Caco-2 (cell line): Measurements from ENCODE around the gene SEPTIN7. TPM values are rescaled to one million over a fixed set of nuclear protein-coding genes. Genes with fewer than 3 reads are reported as not detected.

Experiments
- BruUV-seq: library from RNA; stranded (reverse); fragments of 400-500 nt; replicated peaks from 2 replicates; lab custom pipeline; 2021; lab: Mats Ljungman, UMichigan
- CTCF ChIA-PET: fragments of 300-600 bp; sonication (Branson Sonifier 250); formaldehyde crosslinking; loops from one replicate; lab custom pipeline; 2022; ENCODE audit warnings: antibody characterized with exemption; lab: Charles Lee
- POLR2A ChIA-PET: fragments of 300-600 bp; sonication (Branson Sonifier 250); formaldehyde crosslinking; loops from one replicate; lab custom pipeline; 2022; ENCODE audit warnings: antibody characterized with exemption; lab: Charles Lee
- DNase-seq, 2 experiments: peaks; one replicate each; pipeline versions ENCODE4 v3.0.0 to v3.0.0-alpha.2; 2020 to 2022
- H3K27me3 ChIP-seq: replicated peaks from 2 replicates; pipeline ENCODE4 v1.6.0; 2011; ENCODE audit warnings: low read length; ENCODE audit not compliant: control insufficient read depth, insufficient read depth
- H3K36me3 ChIP-seq: 2 replicates; pipeline ENCODE4 v1.5.1; 2011; ENCODE audit warnings: low read length; ENCODE audit not compliant: control insufficient read depth, insufficient read depth
- H3K4me1 ChIP-seq: fragments of 250-450 bp; sonication (Bioruptor Pico); 2 replicates; pipeline ENCODE4 v1.5.1; 2020; ENCODE audit warnings: mild to moderate bottlenecking
- H3K4me3 ChIP-seq: 2 replicates; pipeline ENCODE4 v1.5.1; 2011; ENCODE audit warnings: low read depth, mild to moderate bottlenecking, control low read depth, low read length
- H3K9me3 ChIP-seq: fragments of 250-450 bp; sonication (Bioruptor Pico); 2 replicates; pipeline ENCODE4 v1.5.1; 2020; ENCODE audit warnings: mild to moderate bottlenecking, moderate library complexity
- H3K27ac Mint-ChIP-seq: one replicate; pipeline ENCODE4 v1.8.0; 2022; ENCODE audit warnings: mixed read lengths; ENCODE audit not compliant: unreplicated experiment
- H3K27me3 Mint-ChIP-seq: one replicate; pipeline ENCODE4 v1.8.0; 2022; ENCODE audit warnings: mixed read lengths; ENCODE audit not compliant: insufficient read depth, unreplicated experiment
- H3K36me3 Mint-ChIP-seq: one replicate; pipeline ENCODE4 v1.8.0; 2022; ENCODE audit warnings: mild to moderate bottlenecking, mixed read lengths; ENCODE audit not compliant: insufficient read depth, unreplicated experiment
- H3K4me1 Mint-ChIP-seq: one replicate; pipeline ENCODE4 v1.8.0; 2022; ENCODE audit warnings: low read depth, mixed read lengths; ENCODE audit not compliant: unreplicated experiment
- H3K4me3 Mint-ChIP-seq: one replicate; pipeline ENCODE4 v1.8.0; 2022; ENCODE audit warnings: mild to moderate bottlenecking, moderate library complexity, mixed read lengths; ENCODE audit not compliant: unreplicated experiment
- H3K9me3 Mint-ChIP-seq: one replicate; pipeline ENCODE4 v1.8.0; 2022; ENCODE audit warnings: mixed read lengths; ENCODE audit not compliant: unreplicated experiment
- CTCF ChIP-seq, 2 experiments: fragments of 200-600 bp in 1 of 2; IDR thresholded peaks; 1 replicate in 1 of 2; 2 replicates in 1 of 2; pipeline versions ENCODE4 v1.5.1 to v1.8.0; 2011 to 2022; ENCODE audit warnings: antibody characterized with exemption in 1 of 2, control low read depth in 1 of 2, inconsistent platforms in 1 of 2, low read depth in 1 of 2, low read length in 1 of 2, mild to moderate bottlenecking in 1 of 2, moderate library complexity in 1 of 2; ENCODE audit not compliant: insufficient read depth in 1 of 2, severe bottlenecking in 1 of 2, unreplicated experiment in 1 of 2
- intact Hi-C: fragments of 100-400 bp; cut with micrococcal nuclease; formaldehyde crosslinking; loops from one replicate; pipeline ENCODE4 v1.10.0; 2022; ENCODE audit not compliant: unreplicated experiment
- total RNA-seq: library from RNA; stranded (reverse); gene quantifications from 2 replicates; pipeline ENCODE4 v1.2.3, GENCODE V29; 2022

SEPTIN7 gene
- total RNA-seq, 1 experiment from 2014 or later, result 224 TPM

GRCh38 chr7:35758421-35758820, 42.4 kb upstream of the SEPTIN7 start:
- BruUV-seq, result no TSS peak
- Mint-ChIP-seq H3K36me3 (peaks cover 6% of the 10 kb centered on the region), H3K4me1 (peaks cover 39% of the 10 kb centered on the region), H3K9me3 (no peaks in the 10 kb centered on the region), H3K4me3 (peak overlapping the region; percentile 15), H3K27me3 (no peaks in the 10 kb centered on the region), H3K27ac (peak overlapping the region; percentile 46)
- CTCF ChIA-PET, result interaction anchor here (0.6 to 1.0 kb wide), 2 partner anchors 49 to 920 kb away, joined by 3 to 4 read pairs; no protein-coding TSS in a partner anchor
- DNase-seq, result peak; percentile 87 to 88
- Histone ChIP-seq H3K9me3 (no peaks in the 10 kb centered on the region), H3K36me3 (no peaks in the 10 kb centered on the region), H3K27me3 (no peaks in the 10 kb centered on the region), H3K4me3 (no peak overlapping the region), H3K4me1 (peaks cover 95% of the 10 kb centered on the region)
- POLR2A ChIA-PET, result no interaction called here
- TF ChIP-seq CTCF (IDR thresholded peaks at IDR 0.05; ENCODE audit: insufficient read depth in 1 of 2, low read depth in 1 of 2, low read length in 1 of 2, severe bottlenecking in 1 of 2, unreplicated experiment in 1 of 2), result peak; percentile 50 to 66
- intact Hi-C loops, result loop anchor here (1.0 kb wide), 5 partner anchors 22 to 148 kb away; no protein-coding TSS in a partner anchor

GRCh38 chr7:35760143-35760745, 40.6 kb upstream of the SEPTIN7 start:
- peaks cover 39% of the 10 kb centered on the region for H3K4me1 Mint-ChIP-seq

More at GRCh38 chr7:35760143-35760745, 40.6 kb upstream of the SEPTIN7 start:
- no peaks in the 10 kb centered on the region for H3K9me3 ChIP-seq
- Mint-ChIP-seq H3K27ac (no peak overlapping the region), H3K27me3 (no peaks in the 10 kb centered on the region), H3K9me3 (no peaks in the 10 kb centered on the region), H3K4me3 (no peak overlapping the region), H3K36me3 (peaks cover 6% of the 10 kb centered on the region)
- intact Hi-C loops, result no loop called here
- TF ChIP-seq CTCF (IDR thresholded peaks at IDR 0.05; ENCODE audit: insufficient read depth in 1 of 2, low read depth in 1 of 2, low read length in 1 of 2, severe bottlenecking in 1 of 2, unreplicated experiment in 1 of 2), result no peak
- H3K27me3 ChIP-seq, result no peaks in the 10 kb centered on the region
- H3K4me3 ChIP-seq, result no peak overlapping the region
- no peak for DNase-seq
- ChIA-PET POLR2A (interaction anchor here (1.1 kb wide), 1 partner anchor 41 kb away, joined by 3 read pairs; the partner anchor contains the start of gene SEPTIN7), CTCF (interaction anchor here (0.7 kb wide), 1 partner anchor 22 kb away, joined by 4 read pairs; no protein-coding TSS in a partner anchor)
- BruUV-seq, result no TSS peak
- H3K4me1 ChIP-seq, result peaks cover 84% of the 10 kb centered on the region
- H3K36me3 ChIP-seq, result no peaks in the 10 kb centered on the region
